B cell (primary cell): ENCODE data around the gene FAF1.
"Not testable (repeated sequence)": the region's sequence is repeated elsewhere in the genome, so short reads cannot be mapped to it uniquely, and the experiment has no call there.

Experiments used
- EZH2 ChIP-seq: IDR thresholded peaks from 2 replicates; pipeline ENCODE4 v1.6.1; 2012; ENCODE audit warnings: borderline replicate concordance, low read depth, mild to moderate bottlenecking, moderate library complexity, low read length; ENCODE audit not compliant: insufficient read depth, poor library complexity, severe bottlenecking
- TF ChIP-seq, protein P1 (sequence below): fragments of 200-600 bp; IDR thresholded peaks from one replicate; pipeline ENCODE4 v1.8.0; 2022; ENCODE audit warnings: antibody characterized with exemption, mild to moderate bottlenecking

DNA sequence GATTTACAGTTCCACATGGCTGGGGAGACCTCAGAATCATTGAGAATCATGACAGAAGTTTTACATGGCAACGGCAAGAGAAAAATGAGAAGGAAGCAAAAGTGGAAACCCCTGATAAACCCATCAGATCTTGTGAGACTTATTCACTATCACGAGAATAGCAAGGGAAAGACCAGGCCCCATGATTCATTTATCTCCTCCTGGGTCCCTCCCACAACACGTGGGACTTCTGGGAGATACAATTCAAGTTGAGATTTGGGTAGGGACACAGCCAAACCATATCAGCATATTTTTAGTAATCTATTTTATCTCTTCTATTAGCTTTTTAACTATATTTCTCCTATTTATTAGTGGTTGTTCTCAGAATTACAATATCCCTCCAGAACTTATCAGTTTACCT is 26.3 kb downstream of the FAF1 start:
- TF ChIP-seq EZH2: not testable (repeated sequence)
- TF ChIP-seq, protein P1, sequence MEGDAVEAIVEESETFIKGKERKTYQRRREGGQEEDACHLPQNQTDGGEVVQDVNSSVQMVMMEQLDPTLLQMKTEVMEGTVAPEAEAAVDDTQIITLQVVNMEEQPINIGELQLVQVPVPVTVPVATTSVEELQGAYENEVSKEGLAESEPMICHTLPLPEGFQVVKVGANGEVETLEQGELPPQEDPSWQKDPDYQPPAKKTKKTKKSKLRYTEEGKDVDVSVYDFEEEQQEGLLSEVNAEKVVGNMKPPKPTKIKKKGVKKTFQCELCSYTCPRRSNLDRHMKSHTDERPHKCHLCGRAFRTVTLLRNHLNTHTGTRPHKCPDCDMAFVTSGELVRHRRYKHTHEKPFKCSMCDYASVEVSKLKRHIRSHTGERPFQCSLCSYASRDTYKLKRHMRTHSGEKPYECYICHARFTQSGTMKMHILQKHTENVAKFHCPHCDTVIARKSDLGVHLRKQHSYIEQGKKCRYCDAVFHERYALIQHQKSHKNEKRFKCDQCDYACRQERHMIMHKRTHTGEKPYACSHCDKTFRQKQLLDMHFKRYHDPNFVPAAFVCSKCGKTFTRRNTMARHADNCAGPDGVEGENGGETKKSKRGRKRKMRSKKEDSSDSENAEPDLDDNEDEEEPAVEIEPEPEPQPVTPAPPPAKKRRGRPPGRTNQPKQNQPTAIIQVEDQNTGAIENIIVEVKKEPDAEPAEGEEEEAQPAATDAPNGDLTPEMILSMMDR: not testable (repeated sequence)
